CD4-positive, CD25-positive, alpha-beta regulatory T cell (primary cell): Measurements from ENCODE around the gene SLC25A39. TPM values are rescaled to one million over a fixed set of nuclear protein-coding genes. Genes with fewer than 3 reads are reported as not detected.
A peak's percentile ranks its signal among the peaks of the same experiment; 100 is the strongest.

ENCODE experiments used
- ATAC-seq, 2 donors: fragments of 150-1000 bp; cut with Tn5 transposase; one replicate each; pipeline ENCODE4 v1.10.0; 2021; ENCODE audit warnings: low read depth in 2 of 2, moderate number of reproducible peaks in 2 of 2, moderate library complexity in 1 of 2
- DNase-seq, 3 donors: peaks; one replicate each; pipeline versions ENCODE4 v3.0.0 to v3.0.0-alpha.2; 2012 to 2022; ENCODE audit warnings: mixed read lengths in 1 of 3
- H3K27ac ChIP-seq: one replicate; pipeline ENCODE4 v1.7.0; 2013; ENCODE audit warnings: mild to moderate bottlenecking, low read length; ENCODE audit not compliant: insufficient read depth, poor library complexity, severe bottlenecking
- H3K27me3 ChIP-seq: one replicate; pipeline ENCODE4 v1.7.0; 2013; ENCODE audit warnings: low read length; ENCODE audit not compliant: control insufficient read depth, insufficient read depth
- H3K36me3 ChIP-seq: one replicate; pipeline ENCODE4 v1.7.0; 2013; ENCODE audit warnings: mild to moderate bottlenecking, low read length, moderate library complexity; ENCODE audit not compliant: control insufficient read depth, insufficient read depth
- H3K4me1 ChIP-seq: 2 replicates; pipeline ENCODE4 v1.7.0; 2013; ENCODE audit warnings: mild to moderate bottlenecking, low read length; ENCODE audit not compliant: insufficient read depth, control insufficient read depth, poor library complexity, severe bottlenecking
- H3K4me3 ChIP-seq: one replicate; pipeline ENCODE4 v1.7.0; 2013; ENCODE audit warnings: low read depth, mild to moderate bottlenecking, low read length, moderate library complexity
- H3K9me3 ChIP-seq, 2 experiments: 1 replicate in 1 of 2; 2 replicates in 1 of 2; pipeline ENCODE4 v1.7.0; 2013; ENCODE audit warnings: low read length in 2 of 2, mild to moderate bottlenecking in 1 of 2, moderate library complexity in 1 of 2; ENCODE audit not compliant: control insufficient read depth in 2 of 2
- H3K27ac Mint-ChIP-seq, 3 donors: one replicate each; pipeline ENCODE4 v1.8.0; 2020 to 2022; ENCODE audit warnings: mild to moderate bottlenecking in 3 of 3, mixed read lengths in 3 of 3, moderate library complexity in 2 of 3
- H3K27me3 Mint-ChIP-seq: one replicate; pipeline ENCODE4 v1.8.0; 2022; ENCODE audit warnings: mild to moderate bottlenecking, mixed read lengths
- H3K36me3 Mint-ChIP-seq: one replicate; pipeline ENCODE4 v1.8.0; 2020; ENCODE audit warnings: mixed read lengths
- H3K4me1 Mint-ChIP-seq, 4 donors: one replicate each; pipeline ENCODE4 v1.8.0; 2020 to 2022; ENCODE audit warnings: mixed read lengths in 4 of 4, mild to moderate bottlenecking in 1 of 4
- H3K4me3 Mint-ChIP-seq, 4 donors: one replicate each; pipeline ENCODE4 v1.8.0; 2020 to 2022; ENCODE audit warnings: mild to moderate bottlenecking in 4 of 4, mixed read lengths in 4 of 4, moderate library complexity in 3 of 4
- H3K9me3 Mint-ChIP-seq, 7 donors: one replicate each; pipeline ENCODE4 v1.8.0; 2020 to 2022; ENCODE audit warnings: mixed read lengths in 7 of 7, mild to moderate bottlenecking in 3 of 7, moderate library complexity in 2 of 7
- polyA plus RNA-seq, 4 donors: library from polyadenylated mRNA; unstranded; fragments of 300-500 nt; fragmentation: Illumina TruSeq; gene quantifications; one replicate each; pipeline ENCODE4 v1.2.3, GENCODE V29; 2021
- total RNA-seq: library from RNA; stranded (reverse); gene quantifications from one replicate; pipeline ENCODE4 v1.2.3, GENCODE V29; 2022

Gene SLC25A39
- total and polyA plus RNA-seq, 5 donors from 2014 or later, result 64.7 to 112 (median 97.0) TPM

- DNase-seq (no peak), ATAC-seq (no peak)
- Mint-ChIP-seq H3K4me3 (peak overlapping the region in 1 of 4 donors; percentile 48), H3K4me1 (peaks cover 0 to 34% (median 16%) of the 10 kb centered on the region in 4 donors), H3K36me3 (no peaks in the 10 kb centered on the region), H3K27ac (no peak overlapping the region), H3K27me3 (peaks cover 35% of the 10 kb centered on the region), H3K9me3 (peaks cover 0 to 6% (median 0%) of the 10 kb centered on the region in 7 donors)
- no peak overlapping the region for H3K4me3 ChIP-seq
- H3K27ac ChIP-seq, result no peak overlapping the region
- peaks cover 29% of the 10 kb centered on the region for H3K4me1 ChIP-seq
- H3K27me3 ChIP-seq, result peaks cover 10% of the 10 kb centered on the region
- H3K36me3 ChIP-seq, result no peaks in the 10 kb centered on the region
- H3K9me3 ChIP-seq, result no peaks in the 10 kb centered on the region
These were observed 12.1 kb downstream of the SLC25A39 start for GRCh38 chr17:44312396-44313104.

- Mint-ChIP-seq H3K4me3 (no peak overlapping the region), H3K27me3 (peaks cover 38% of the 10 kb centered on the region), H3K36me3 (no peaks in the 10 kb centered on the region), H3K4me1 (peaks cover 0 to 39% (median 16%) of the 10 kb centered on the region in 4 donors), H3K27ac (no peak overlapping the region), H3K9me3 (peaks cover 0 to 5% (median 0%) of the 10 kb centered on the region in 7 donors)
- Histone ChIP-seq H3K27ac (no peak overlapping the region), H3K4me3 (no peak overlapping the region), H3K9me3 (no peaks in the 10 kb centered on the region), H3K36me3 (no peaks in the 10 kb centered on the region), H3K27me3 (peaks cover 18% of the 10 kb centered on the region), H3K4me1 (peaks cover 29% of the 10 kb centered on the region)
- DNase-seq (no peak), ATAC-seq (no peak)
These were observed 13.0 kb downstream of the SLC25A39 start for GRCh38 chr17:44311562-44312181.

GRCh38 chr17:44310609-44311376, 13.8 kb downstream of the SLC25A39 start:
- H3K9me3 Mint-ChIP-seq, result peaks cover 0 to 4% (median 0%) of the 10 kb centered on the region in 7 donors
- peak overlapping the region in 1 of 4 donors; percentile 22 for H3K4me3 Mint-ChIP-seq

GRCh38 chr17:44310188-44310587, 14.4 kb downstream of the SLC25A39 start:
- Mint-ChIP-seq H3K9me3 (peaks cover 0 to 4% (median 0%) of the 10 kb centered on the region in 7 donors), H3K36me3 (no peaks in the 10 kb centered on the region), H3K27ac (peak overlapping the region in 1 of 3 donors; percentile 75), H3K4me3 (peak overlapping the region in 3 of 4 donors; percentile 21 to 72 (median 61)), H3K4me1 (peaks cover 0 to 28% (median 8%) of the 10 kb centered on the region in 4 donors), H3K27me3 (peaks cover 29% of the 10 kb centered on the region)
- Histone ChIP-seq H3K9me3 (no peaks in the 10 kb centered on the region), H3K4me3 (no peak overlapping the region), H3K36me3 (no peaks in the 10 kb centered on the region), H3K27me3 (peaks cover 15% of the 10 kb centered on the region), H3K27ac (no peak overlapping the region), H3K4me1 (peaks cover 21% of the 10 kb centered on the region)
- ATAC-seq, result no peak
- DNase-seq, result no peak

More at GRCh38 chr17:44310609-44311376, 13.8 kb downstream of the SLC25A39 start:
- Mint-ChIP-seq H3K27ac (no peak overlapping the region), H3K27me3 (peaks cover 33% of the 10 kb centered on the region), H3K36me3 (no peaks in the 10 kb centered on the region), H3K4me1 (peaks cover 0 to 33% (median 11%) of the 10 kb centered on the region in 4 donors)
- no peak for DNase-seq
- no peaks in the 10 kb centered on the region for H3K36me3 ChIP-seq
- no peaks in the 10 kb centered on the region for H3K9me3 ChIP-seq
- no peak overlapping the region for H3K4me3 ChIP-seq
- H3K27me3 ChIP-seq, result peaks cover 16% of the 10 kb centered on the region
- peaks cover 26% of the 10 kb centered on the region for H3K4me1 ChIP-seq
- ATAC-seq, result no peak
- H3K27ac ChIP-seq, result no peak overlapping the region

- H3K27ac ChIP-seq, result no peak overlapping the region
- H3K4me3 ChIP-seq, result no peak overlapping the region
- H3K9me3 ChIP-seq, result no peaks in the 10 kb centered on the region
- H3K27me3 Mint-ChIP-seq, result peaks cover 36% of the 10 kb centered on the region
- H3K36me3 Mint-ChIP-seq, result no peaks in the 10 kb centered on the region
- ATAC-seq, result no peak
- peak overlapping the region; percentile 18 to 72 (median 66) for H3K4me3 Mint-ChIP-seq
- peaks cover 0 to 4% (median 0%) of the 10 kb centered on the region in 7 donors for H3K9me3 Mint-ChIP-seq
- H3K4me1 ChIP-seq, result peaks cover 17% of the 10 kb centered on the region
- H3K27me3 ChIP-seq, result peaks cover 15% of the 10 kb centered on the region
- DNase-seq, result no peak
- H3K27ac Mint-ChIP-seq, result peak overlapping the region in 1 of 3 donors; percentile 75
- H3K36me3 ChIP-seq, result no peaks in the 10 kb centered on the region
- H3K4me1 Mint-ChIP-seq, result peaks cover 0 to 28% (median 8%) of the 10 kb centered on the region in 4 donors
These were observed 15.2 kb downstream of the SLC25A39 start for GRCh38 chr17:44309472-44309871.

GRCh38 chr17:44308865-44309264, 15.8 kb downstream of the SLC25A39 start:
- no peaks in the 10 kb centered on the region for H3K36me3 Mint-ChIP-seq
- Histone ChIP-seq H3K4me3 (no peak overlapping the region), H3K27me3 (peaks cover 10% of the 10 kb centered on the region), H3K27ac (no peak overlapping the region), H3K9me3 (no peaks in the 10 kb centered on the region), H3K4me1 (peaks cover 17% of the 10 kb centered on the region), H3K36me3 (no peaks in the 10 kb centered on the region)
- ATAC-seq (no peak), DNase-seq (no peak)
- H3K27me3 Mint-ChIP-seq, result peaks cover 38% of the 10 kb centered on the region
- peaks cover 0 to 4% (median 0%) of the 10 kb centered on the region in 7 donors for H3K9me3 Mint-ChIP-seq
- H3K4me1 Mint-ChIP-seq, result peaks cover 0 to 23% (median 8%) of the 10 kb centered on the region in 4 donors
- H3K27ac Mint-ChIP-seq, result no peak overlapping the region
- H3K4me3 Mint-ChIP-seq, result peak overlapping the region in 2 of 4 donors; percentile 41 to 72

- Mint-ChIP-seq H3K36me3 (no peaks in the 10 kb centered on the region), H3K4me1 (peaks cover 0 to 23% (median 8%) of the 10 kb centered on the region in 4 donors), H3K27me3 (peaks cover 42% of the 10 kb centered on the region), H3K27ac (no peak within 1 kb of the TSS), H3K4me3 (peak within 1 kb of the TSS; percentile 0 to 72 (median 52)), H3K9me3 (peaks cover 0 to 4% (median 0%) of the 10 kb centered on the region in 7 donors)
- no peak within 1 kb of the TSS for H3K27ac ChIP-seq
- peaks cover 17% of the 10 kb centered on the region for H3K4me1 ChIP-seq
- peaks cover 10% of the 10 kb centered on the region for H3K27me3 ChIP-seq
- DNase-seq (peak; percentile 67 to 78 (median 73)), ATAC-seq (peak; percentile 78 to 81)
- H3K36me3 ChIP-seq, result no peaks in the 10 kb centered on the region
- H3K4me3 ChIP-seq, result no peak within 1 kb of the TSS
- H3K9me3 ChIP-seq, result no peaks in the 10 kb centered on the region
These were observed 16.3 kb downstream of the SLC25A39 start, which contains the start of gene RUNDC3A for GRCh38 chr17:44308320-44308818. Gene RUNDC3A (plus strand): TSS chr17:44308601. CDS start chr17:44308833, 232 bp downstream.
